Measurements from ENCODE around the gene DNAJC7. TPM values are rescaled to one million over a fixed set of nuclear protein-coding genes. Genes with fewer than 3 reads are reported as not detected.

Gene DNAJC7
- total and polyA plus RNA-seq, 9 of the 15 experiments (the other 6 are each of a cell fraction or from before 2014, with no cell fraction given): 85.8 to 262 (median 157) TPM

DNA sequence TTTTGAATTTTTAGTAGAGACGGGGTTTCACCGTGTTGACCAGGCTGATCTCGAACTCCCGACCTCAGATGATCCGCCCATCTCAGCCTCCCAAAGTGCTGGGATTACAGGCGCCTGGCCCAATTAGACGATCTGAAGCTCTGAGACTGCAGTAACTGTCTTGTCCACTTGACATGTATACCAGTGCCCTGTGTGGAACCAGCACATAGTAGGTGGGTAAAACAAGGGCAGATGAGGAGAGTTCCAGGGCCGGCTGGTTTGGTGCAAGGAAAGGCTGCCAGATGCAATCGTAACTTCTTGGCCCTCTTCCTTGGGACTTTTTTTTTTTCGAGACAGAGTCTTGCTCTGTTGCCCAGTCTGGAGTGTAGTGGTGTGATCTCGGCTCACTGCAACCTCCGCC is 30.1 kb upstream of the DNAJC7 start:
- CTCF ChIA-PET (ENCODE audit: low intra/inter-chr PET ratio): interaction anchor here (0.9 kb wide), 1 partner anchor 19 kb away, joined by 3 read pairs; no protein-coding TSS in a partner anchor
- in situ Hi-C loops (cut with MboI) (no loop called here), intact Hi-C loops (cut with micrococcal nuclease) (no loop called here)
- no peaks in the 10 kb centered on the region for H3K9me1 ChIP-seq (ENCODE audit: control insufficient read depth, insufficient read depth, low read length)
- POLR2A ChIA-PET: interaction anchor here (0.7 to 2.6 kb wide), 2 partner anchors 30 to 125 kb away, joined by 3 to 9 read pairs; partner anchors contain the start of gene DNAJC7
- no peak overlapping the region for H3K9ac ChIP-seq (ENCODE audit: insufficient read depth in 1 of 2, low read depth in 2 of 2, low read length in 2 of 2)
- no peak overlapping the region for H3K27ac ChIP-seq (ENCODE audit: extremely low read depth, low read depth, low read length)
- BruUV-seq (replicated peaks): no TSS peak
- H3K27me3 ChIP-seq (ENCODE audit: control insufficient read depth in 2 of 2, insufficient read depth in 2 of 2, low read length in 2 of 2): peaks cover 0 to 17% of the 10 kb centered on the region in 2 experiments; a peak in 3 of 5 replicates
- WGBS (ENCODE audit: insufficient coverage, low coverage, missing lambda C conversion rate): 28% methylated on average over 11 of the region's 12 CpGs
- FAIRE-seq (no peak), DNase-seq (ENCODE audit: extremely low read depth in 1 of 4, low spot score in 3 of 4) (no peak), ATAC-seq (no peak)
- no peak overlapping the region for H2AFZ ChIP-seq (ENCODE audit: low read depth, low read length)
- H3K79me2 ChIP-seq (ENCODE audit: control insufficient read depth, insufficient read depth, low read length): no peaks in the 10 kb centered on the region
- H4K20me1 ChIP-seq (replicated peaks; ENCODE audit: control insufficient read depth, insufficient read depth, low read length): no peaks in the 10 kb centered on the region
- no peaks in the 10 kb centered on the region for H3K9me3 ChIP-seq (replicated peaks; ENCODE audit: control insufficient read depth, insufficient read depth, low read depth, low read length)
- TF ChIP-seq KLF13 (tag; IDR thresholded peaks at IDR 0.05; ENCODE audit: borderline replicate concordance, low read depth): no peak
- TF ChIP-seq ZKSCAN1 (IDR thresholded peaks at IDR 0.05; ENCODE audit: low read depth, low read length): peak; percentile 81
- H3K4me2 ChIP-seq (ENCODE audit: insufficient read depth, low read length): no peak overlapping the region
- H3K4me3 ChIP-seq: no peak overlapping the region
- H3K4me1 ChIP-seq (replicated peaks in 1 of 2; ENCODE audit: control insufficient read depth in 2 of 2, insufficient read depth in 2 of 2, low read length in 2 of 2): peaks cover 3 to 18% of the 10 kb centered on the region in 2 experiments; a peak in 3 of 5 replicates
- no peaks in the 10 kb centered on the region for H3K36me3 ChIP-seq (ENCODE audit: control insufficient read depth, insufficient read depth, low read length)

DNA sequence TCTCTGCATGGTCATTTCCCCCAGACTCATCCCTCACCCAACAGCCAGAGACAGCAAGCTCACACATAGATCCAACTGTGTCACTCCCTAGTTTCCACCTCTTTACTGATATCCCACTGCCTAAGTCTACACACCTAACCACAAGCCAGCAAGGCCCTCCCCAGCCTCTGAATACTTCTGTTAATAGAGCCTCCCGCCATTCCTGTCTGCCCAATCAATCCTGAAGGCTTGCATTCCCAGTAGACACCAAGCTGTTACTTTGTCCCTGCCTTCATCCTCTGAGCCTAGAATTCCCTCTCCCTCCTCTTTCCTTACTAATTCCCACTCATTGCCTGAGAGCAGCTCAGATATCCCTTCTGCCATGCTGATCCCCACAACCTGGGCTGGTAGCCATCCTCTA is 28.5 kb upstream of the DNAJC7 start:
- CTCF ChIA-PET (ENCODE audit: low intra/inter-chr PET ratio): interaction anchor here (1.3 kb wide), 1 partner anchor 20 kb away, joined by 3 read pairs; no protein-coding TSS in a partner anchor

More for the DNA sequence above, 28.5 kb upstream of the DNAJC7 start:
- no peak overlapping the region for H3K27ac ChIP-seq (ENCODE audit: extremely low read depth, low read depth, low read length)
- H3K27me3 ChIP-seq (ENCODE audit: control insufficient read depth in 2 of 2, insufficient read depth in 2 of 2, low read length in 2 of 2): peaks cover 0 to 5% of the 10 kb centered on the region in 2 experiments; a peak in 2 of 5 replicates
- H3K4me1 ChIP-seq (replicated peaks in 1 of 2; ENCODE audit: control insufficient read depth in 2 of 2, insufficient read depth in 2 of 2, low read length in 2 of 2): peaks cover under 1 to 15% of the 10 kb centered on the region in 2 experiments; a peak in 3 of 5 replicates
- no peaks in the 10 kb centered on the region for H4K20me1 ChIP-seq (replicated peaks; ENCODE audit: control insufficient read depth, insufficient read depth, low read length)
- intact Hi-C loops (cut with micrococcal nuclease) (no loop called here), in situ Hi-C loops (cut with MboI) (no loop called here)
- WGBS (ENCODE audit: insufficient coverage, low coverage, missing lambda C conversion rate): 25% methylated on average over 1 of the region's 1 CpG
- no peaks in the 10 kb centered on the region for H3K9me1 ChIP-seq (ENCODE audit: control insufficient read depth, insufficient read depth, low read length)
- H2AFZ ChIP-seq (ENCODE audit: low read depth, low read length): no peak overlapping the region
- no peak overlapping the region for H3K9ac ChIP-seq (ENCODE audit: insufficient read depth in 1 of 2, low read depth in 2 of 2, low read length in 2 of 2)
- FAIRE-seq: peak; percentile 59
- no peak for DNase-seq (ENCODE audit: extremely low read depth in 1 of 4, low spot score in 3 of 4)
- H3K4me2 ChIP-seq (ENCODE audit: insufficient read depth, low read length): no peak overlapping the region
- no TSS peak for BruUV-seq (replicated peaks)
- TF ChIP-seq, protein P1, sequence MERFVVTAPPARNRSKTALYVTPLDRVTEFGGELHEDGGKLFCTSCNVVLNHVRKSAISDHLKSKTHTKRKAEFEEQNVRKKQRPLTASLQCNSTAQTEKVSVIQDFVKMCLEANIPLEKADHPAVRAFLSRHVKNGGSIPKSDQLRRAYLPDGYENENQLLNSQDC (CRISPR knock-in tag; IDR thresholded peaks at IDR 0.05): no peak
- TF ChIP-seq ZFP36 (IDR thresholded peaks at IDR 0.05; ENCODE audit: low read depth, low read length, partially characterized antibody) (no peak), ZKSCAN3 (CRISPR knock-in tag; IDR thresholded peaks at IDR 0.05) (no peak), BCL6 (CRISPR knock-in tag; IDR thresholded peaks at IDR 0.05) (no peak), MLLT1 (IDR thresholded peaks at IDR 0.05) (no peak), LEF1 (IDR thresholded peaks at IDR 0.05) (no peak), TCF7 (IDR thresholded peaks at IDR 0.05; ENCODE audit: borderline replicate concordance) (no peak), ARID3A (IDR thresholded peaks at IDR 0.05; ENCODE audit: borderline replicate concordance, low read depth, low read length) (no peak), SETDB1 (IDR thresholded peaks at IDR 0.05; ENCODE audit: low read length) (no peak), ZC3H4 (CRISPR knock-in tag; IDR thresholded peaks at IDR 0.05; ENCODE audit: borderline replicate concordance) (no peak)
- no peaks in the 10 kb centered on the region for H3K79me2 ChIP-seq (ENCODE audit: control insufficient read depth, insufficient read depth, low read length)
- no peaks in the 10 kb centered on the region for H3K9me3 ChIP-seq (replicated peaks; ENCODE audit: control insufficient read depth, insufficient read depth, low read depth, low read length)
- POLR2A ChIA-PET: interaction anchor here (0.6 to 2.6 kb wide), 6 partner anchors 9 to 28 kb away, joined by 3 to 9 read pairs (median 4); partner anchors contain the start of gene DNAJC7
- no peak overlapping the region for H3K4me3 ChIP-seq
- H3K36me3 ChIP-seq (ENCODE audit: control insufficient read depth, insufficient read depth, low read length): no peaks in the 10 kb centered on the region
- no peak for ATAC-seq
